Cerebellar cortex (tissue), 1 donor: ENCODE measurements around the gene POU3F3.

ENCODE experiments used
- DNase-seq: peaks from one replicate; pipeline ENCODE4 v3.0.0-alpha.2; 2015; ENCODE audit warnings: low spot score

POU3F3 gene

GRCh38 chr2:104847586-104848160 lies 6.2 kb upstream of the POU3F3 start:
- DNase-seq = no peak

GRCh38 chr2:104848526-104848925 lies 5.4 kb upstream of the POU3F3 start:
- DNase-seq = no peak

GRCh38 chr2:104849101-104849500 lies 4.8 kb upstream of the POU3F3 start:
- DNase-seq = no peak

GRCh38 chr2:104849618-104850141 lies 4.2 kb upstream of the POU3F3 start:
- peak; percentile 78 for DNase-seq

GRCh38 chr2:104850361-104851290 lies 3.3 kb upstream of the POU3F3 start:
- DNase-seq = no peak

GRCh38 chr2:104851291-104852089 lies 2.4 kb upstream of the POU3F3 start:
- DNase-seq = peak; percentile 46

GRCh38 chr2:104852090-104852666 lies 1.7 kb upstream of the POU3F3 start:
- no peak for DNase-seq

GRCh38 chr2:104854498-104855220 lies 744 bp downstream of the POU3F3 start:
- DNase-seq = no peak

- DNase-seq = no peak
Measured at GRCh38 chr2:104855221-104856085, 1.5 kb downstream of the POU3F3 start.

GRCh38 chr2:104856086-104856972 lies 2.4 kb downstream of the POU3F3 start:
- DNase-seq = no peak

GRCh38 chr2:104856973-104857261 lies 3.0 kb downstream of the POU3F3 start:
- DNase-seq = no peak

GRCh38 chr2:104857262-104858005 lies 3.5 kb downstream of the POU3F3 start:
- no peak for DNase-seq

- DNase-seq = no peak
Measured at GRCh38 chr2:104858006-104858978, 4.4 kb downstream of the POU3F3 start.

GRCh38 chr2:104859291-104859765 lies 5.4 kb downstream of the POU3F3 start:
- DNase-seq = no peak

GRCh38 chr2:104859766-104860450 lies 6.0 kb downstream of the POU3F3 start:
- no peak for DNase-seq

GRCh38 chr2:104860451-104860790 lies 6.5 kb downstream of the POU3F3 start:
- DNase-seq = no peak
